Measurements from ENCODE around the gene TPST1. TPM values are rescaled to one million over a fixed set of nuclear protein-coding genes. Genes with fewer than 3 reads are reported as not detected.

TPST1 gene
- total and polyA plus RNA-seq, 2 of the 8 experiments (the other 6 are each of a cell fraction or from before 2014, with no cell fraction given), result 8.2 to 18.4 TPM

GRCh38 chr7:66167773-66168387 is 37.3 kb upstream of the TPST1 start (continued):
- no peak for TF ChIP-seq RAD21 (IDR thresholded peaks at IDR 0.05 in 1 of 2, conservative IDR thresholded peaks at IDR 0.05 in 1 of 2; ENCODE audit: low read depth in 2 of 2, low read length in 2 of 2)

All from H1 (cell line).